CD4-positive, alpha-beta memory T cell (primary cell): Measurements from ENCODE around the gene MREG. TPM values are rescaled to one million over a fixed set of nuclear protein-coding genes. Genes with fewer than 3 reads are reported as not detected.

Source experiments
- CTCF ChIA-PET: fragments of 350-600 bp; sonication (Branson Sonifier 250); formaldehyde crosslinking; loops from one replicate; lab custom pipeline; 2021; ENCODE audit warnings: inconsistent platforms; ENCODE audit not compliant: partially characterized antibody; lab: Charles Lee
- POLR2A ChIA-PET: fragments of 350-600 bp; sonication (Branson Sonifier 250); formaldehyde crosslinking; loops from one replicate; lab custom pipeline; 2021; ENCODE audit not compliant: partially characterized antibody; lab: Charles Lee
- DNase-seq, 5 donors: peaks; one replicate each; pipeline versions ENCODE4 v3.0.0 to v3.0.0-alpha.2; 2020 to 2022; ENCODE audit warnings: mixed read lengths in 1 of 5
- H3K27ac ChIP-seq: one replicate; pipeline ENCODE4 v1.7.0; 2013; ENCODE audit warnings: low read depth, low read length
- H3K27me3 ChIP-seq: 2 replicates; pipeline ENCODE4 v1.7.0; 2013; ENCODE audit warnings: mild to moderate bottlenecking, low read length, moderate library complexity; ENCODE audit not compliant: insufficient read depth
- H3K36me3 ChIP-seq: 2 replicates; pipeline ENCODE4 v1.7.0; 2013; ENCODE audit warnings: mild to moderate bottlenecking, low read length, moderate library complexity; ENCODE audit not compliant: insufficient read depth
- H3K4me1 ChIP-seq: 2 replicates; pipeline ENCODE4 v1.7.0; 2013; ENCODE audit warnings: mild to moderate bottlenecking, low read length, moderate library complexity; ENCODE audit not compliant: insufficient read depth
- H3K4me3 ChIP-seq, 2 donors: one replicate each; pipeline ENCODE4 v1.7.0; 2013; ENCODE audit warnings: low read length in 2 of 2, mild to moderate bottlenecking in 1 of 2
- H3K9me3 ChIP-seq, 2 donors: one replicate each; pipeline ENCODE4 v1.7.0; 2013; ENCODE audit warnings: low read length in 2 of 2, control low read depth in 1 of 2; ENCODE audit not compliant: control insufficient read depth in 1 of 2
- H3K27ac Mint-ChIP-seq, 7 donors: one replicate each; pipeline ENCODE4 v1.8.0; 2020 to 2021; ENCODE audit warnings: mixed read lengths in 7 of 7, mild to moderate bottlenecking in 6 of 7, inconsistent platforms in 3 of 7, moderate library complexity in 3 of 7
- H3K27me3 Mint-ChIP-seq, 2 donors: one replicate each; pipeline ENCODE4 v1.8.0; 2020 to 2021; ENCODE audit warnings: mixed read lengths in 2 of 2
- H3K36me3 Mint-ChIP-seq, 2 donors: one replicate each; pipeline ENCODE4 v1.8.0; 2020 to 2021; ENCODE audit warnings: mixed read lengths in 2 of 2, inconsistent platforms in 1 of 2, mild to moderate bottlenecking in 1 of 2
- H3K4me1 Mint-ChIP-seq, 4 donors: one replicate each; pipeline ENCODE4 v1.8.0; 2020 to 2021; ENCODE audit warnings: mixed read lengths in 4 of 4, mild to moderate bottlenecking in 1 of 4
- H3K4me3 Mint-ChIP-seq, 8 donors: one replicate each; pipeline ENCODE4 v1.8.0; 2020 to 2021; ENCODE audit warnings: mixed read lengths in 8 of 8, mild to moderate bottlenecking in 7 of 8, moderate library complexity in 6 of 8, inconsistent platforms in 3 of 8
- H3K9me3 Mint-ChIP-seq, 8 donors: one replicate each; pipeline ENCODE4 v1.8.0; 2020 to 2021; ENCODE audit warnings: mixed read lengths in 8 of 8, mild to moderate bottlenecking in 5 of 8, inconsistent platforms in 3 of 8, moderate library complexity in 1 of 8
- intact Hi-C: fragments of 100-400 bp; cut with micrococcal nuclease; formaldehyde crosslinking; loops from one replicate; pipeline ENCODE4 v1.15.1; 2023
- polyA plus RNA-seq, 2 donors: library from polyadenylated mRNA; unstranded; fragments of 300-500 nt; fragmentation: Illumina TruSeq; gene quantifications; one replicate each; pipeline ENCODE4 v1.2.3, GENCODE V29; 2021
- total RNA-seq, 2 experiments: library from RNA; stranded (reverse); gene quantifications; one replicate each; pipeline ENCODE4 v1.2.3, GENCODE V29; 2021

MREG gene
- total and polyA plus RNA-seq, 4 experiments from 2014 or later, result 0.11 to 7.4 (median 4.7) TPM

DNA sequence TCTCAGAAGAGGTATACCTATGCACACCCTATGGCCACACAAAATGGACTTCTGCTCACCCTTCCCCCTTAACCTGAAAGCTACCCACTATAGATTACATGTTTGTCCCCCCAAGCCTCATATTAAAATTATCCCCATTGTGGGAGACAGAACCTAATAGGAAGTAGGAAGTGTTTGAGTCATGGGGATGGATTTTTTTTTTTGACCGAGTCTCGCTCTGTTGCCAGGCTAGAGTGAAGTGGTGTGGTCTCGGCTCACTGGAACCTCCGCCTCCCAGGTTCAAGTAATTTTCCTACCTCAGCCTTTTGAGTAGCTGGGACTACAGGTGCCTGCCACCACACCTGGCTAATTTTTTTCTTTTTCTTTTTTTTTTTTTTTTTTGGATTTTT lies 98.6 kb downstream of the MREG start:
- intact Hi-C loops, result no loop called here
- CTCF ChIA-PET, result interaction anchor here (0.7 kb wide), 1 partner anchor 460 kb away, joined by 4 read pairs; no protein-coding TSS in a partner anchor
- POLR2A ChIA-PET, result no interaction called here
- Histone ChIP-seq H3K27me3 (no peaks in the 10 kb centered on the region), H3K4me1 (no peaks in the 10 kb centered on the region), H3K4me3 (no peak overlapping the region), H3K36me3 (no peaks in the 10 kb centered on the region), H3K27ac (no peak overlapping the region), H3K9me3 (no peaks in the 10 kb centered on the region)
- Mint-ChIP-seq H3K4me1 (no peaks in the 10 kb centered on the region), H3K27me3 (peaks cover 5% of the 10 kb centered on the region in 2 donors), H3K4me3 (no peak overlapping the region), H3K27ac (no peak overlapping the region), H3K9me3 (no peaks in the 10 kb centered on the region), H3K36me3 (no peaks in the 10 kb centered on the region)
- no peak for DNase-seq

DNA sequence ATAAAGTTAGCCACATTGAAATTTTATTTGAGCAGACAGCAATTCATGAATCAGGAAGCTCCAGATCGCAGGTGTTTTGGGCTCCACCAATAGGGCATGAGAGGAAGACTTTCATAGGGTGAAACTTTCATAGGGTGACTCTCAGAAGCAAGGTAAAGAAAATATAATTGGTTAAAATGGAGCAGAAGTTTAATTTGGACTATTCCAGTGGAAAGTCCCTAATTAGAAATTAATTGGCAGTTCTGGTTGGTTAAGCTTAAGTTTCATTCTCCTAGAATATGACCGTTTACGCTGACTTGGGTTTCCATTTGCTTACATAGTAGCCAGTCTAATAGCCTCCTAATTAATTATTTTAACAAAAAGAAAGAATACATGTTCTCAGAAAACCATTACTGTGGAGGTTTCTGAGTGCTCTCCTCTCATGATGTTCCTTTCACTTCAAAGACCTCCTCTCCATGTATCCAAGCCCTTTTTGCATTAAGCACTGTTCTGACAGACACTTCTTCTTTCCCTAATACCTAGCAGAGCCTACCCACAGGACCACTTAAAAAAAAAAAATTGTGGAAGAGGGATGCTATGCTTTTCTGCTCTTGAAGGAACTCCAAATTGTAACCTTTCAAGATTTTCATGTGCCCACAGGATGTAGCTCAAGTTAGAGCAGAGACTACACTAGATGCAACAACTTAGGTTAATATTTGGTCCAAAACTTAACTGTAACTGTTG lies 99.1 kb downstream of the MREG start:
- intact Hi-C loops, result no loop called here
- no peak overlapping the region for H3K4me3 ChIP-seq
- CTCF ChIA-PET, result interaction anchor here (1.0 kb wide), 1 partner anchor 17 kb away, joined by 3 read pairs; no protein-coding TSS in a partner anchor
- H3K36me3 ChIP-seq, result no peaks in the 10 kb centered on the region
- H3K4me1 Mint-ChIP-seq, result no peaks in the 10 kb centered on the region
- no peaks in the 10 kb centered on the region for H3K9me3 Mint-ChIP-seq
- H3K27ac Mint-ChIP-seq, result no peak overlapping the region
- POLR2A ChIA-PET, result no interaction called here
- no peak overlapping the region for H3K27ac ChIP-seq
- peaks cover 6 to 10% of the 10 kb centered on the region in 2 donors for H3K27me3 Mint-ChIP-seq
- no peak overlapping the region for H3K4me3 Mint-ChIP-seq
- no peaks in the 10 kb centered on the region for H3K27me3 ChIP-seq
- H3K4me1 ChIP-seq, result no peaks in the 10 kb centered on the region
- no peak for DNase-seq
- H3K9me3 ChIP-seq, result no peaks in the 10 kb centered on the region
- no peaks in the 10 kb centered on the region for H3K36me3 Mint-ChIP-seq

DNA sequence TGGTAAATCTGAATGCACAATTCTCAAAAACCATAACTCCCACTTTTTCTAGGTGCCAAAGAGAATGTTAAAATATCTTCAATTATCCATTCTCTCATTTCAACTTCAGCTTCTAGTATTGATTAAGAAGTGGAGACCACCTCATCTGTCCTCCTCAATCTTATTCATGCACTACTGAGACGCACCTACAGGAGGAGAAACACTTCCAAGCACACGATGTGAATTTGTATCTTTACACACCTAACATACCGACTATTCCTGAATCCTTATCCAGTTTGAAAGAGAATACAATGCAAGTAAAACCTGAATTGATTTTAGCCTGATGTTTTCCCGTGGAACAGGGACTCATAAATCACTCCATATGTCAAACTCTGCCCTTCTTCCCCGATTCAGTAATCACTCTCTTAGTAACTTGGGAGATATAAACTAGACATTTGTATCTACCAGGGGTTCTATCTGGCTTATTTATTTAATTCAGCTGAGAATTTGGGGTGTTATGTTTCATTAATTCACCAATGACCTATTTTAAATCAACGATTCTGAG lies 101.0 kb downstream of the MREG start:
- H3K4me3 ChIP-seq, result no peak overlapping the region
- no peaks in the 10 kb centered on the region for H3K9me3 ChIP-seq
- intact Hi-C loops, result no loop called here
- POLR2A ChIA-PET, result no interaction called here
- no peak overlapping the region for H3K27ac Mint-ChIP-seq
- H3K27ac ChIP-seq, result no peak overlapping the region
- H3K4me1 Mint-ChIP-seq, result no peaks in the 10 kb centered on the region
- H3K9me3 Mint-ChIP-seq, result no peaks in the 10 kb centered on the region
- CTCF ChIA-PET, result no interaction called here
- H3K4me3 Mint-ChIP-seq, result no peak overlapping the region
- H3K36me3 ChIP-seq, result no peaks in the 10 kb centered on the region
- DNase-seq, result no peak
- H3K4me1 ChIP-seq, result no peaks in the 10 kb centered on the region
- H3K27me3 Mint-ChIP-seq, result peaks cover 11 to 15% of the 10 kb centered on the region in 2 donors
- no peaks in the 10 kb centered on the region for H3K27me3 ChIP-seq
- H3K36me3 Mint-ChIP-seq, result no peaks in the 10 kb centered on the region

DNA sequence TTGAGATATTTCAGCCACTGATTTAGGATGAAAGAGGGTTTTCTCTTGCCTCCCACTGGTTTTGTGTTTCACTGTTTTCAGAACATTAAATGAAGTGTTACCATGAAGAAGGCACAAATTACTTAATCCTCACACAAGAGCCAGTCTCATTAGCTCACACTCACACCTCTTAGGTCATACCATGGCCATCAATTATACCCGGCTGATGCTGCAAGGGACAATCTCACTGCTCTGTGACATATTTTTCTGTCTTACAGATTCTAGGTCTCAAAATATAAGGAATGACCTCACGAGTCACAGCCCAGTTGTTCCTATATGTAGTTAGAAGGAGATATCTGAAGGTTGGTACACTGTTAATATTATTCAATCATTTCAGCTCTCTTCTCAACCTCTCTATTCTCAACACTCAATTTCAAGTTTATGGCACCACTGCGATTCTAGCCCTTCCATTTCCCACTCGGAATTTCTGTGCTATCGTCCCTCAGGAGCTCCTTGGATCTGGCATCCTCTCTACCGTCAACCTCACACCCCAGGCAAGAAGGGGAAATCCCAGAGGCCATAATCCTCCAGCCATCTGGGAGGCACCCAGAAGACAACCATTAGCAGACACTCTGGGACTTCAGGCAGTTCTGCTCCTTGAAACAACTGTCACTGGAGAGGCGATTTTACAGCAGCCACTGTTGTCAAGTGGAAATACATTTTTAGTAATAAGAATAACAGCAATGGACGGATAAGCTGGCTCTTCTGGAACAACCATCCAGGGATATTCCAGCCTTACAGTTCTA lies 101.9 kb downstream of the MREG start:
- H3K9me3 ChIP-seq, result no peaks in the 10 kb centered on the region
- intact Hi-C loops, result no loop called here
- no peaks in the 10 kb centered on the region for H3K27me3 ChIP-seq
- POLR2A ChIA-PET, result no interaction called here
- Mint-ChIP-seq H3K4me3 (no peak overlapping the region), H3K4me1 (no peaks in the 10 kb centered on the region), H3K36me3 (no peaks in the 10 kb centered on the region), H3K27me3 (peaks cover 11 to 15% of the 10 kb centered on the region in 2 donors), H3K9me3 (no peaks in the 10 kb centered on the region), H3K27ac (no peak overlapping the region)
- no peak for DNase-seq
- H3K4me3 ChIP-seq, result no peak overlapping the region
- H3K4me1 ChIP-seq, result no peaks in the 10 kb centered on the region
- no peaks in the 10 kb centered on the region for H3K36me3 ChIP-seq
- CTCF ChIA-PET, result no interaction called here
- no peak overlapping the region for H3K27ac ChIP-seq

DNA sequence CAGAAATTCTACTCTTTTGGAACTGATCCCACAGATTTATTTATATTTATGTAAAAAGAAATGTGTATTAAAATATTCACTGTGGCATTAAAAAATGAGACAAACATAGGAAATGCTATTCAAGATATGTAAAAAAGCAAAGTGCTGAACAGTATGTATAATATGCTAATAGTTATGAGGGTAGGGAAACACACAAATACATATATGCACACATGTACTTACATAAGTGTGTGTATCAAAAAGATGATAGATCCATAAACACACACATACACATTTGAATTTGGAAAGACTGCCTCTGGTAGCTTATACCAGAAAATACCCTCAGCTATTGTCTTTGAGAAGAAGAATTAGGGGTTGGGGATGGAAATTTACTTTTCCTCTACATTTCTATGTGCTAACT lies 103.2 kb downstream of the MREG start:
- intact Hi-C loops, result no loop called here
- Histone ChIP-seq H3K27ac (no peak overlapping the region), H3K9me3 (no peaks in the 10 kb centered on the region), H3K4me1 (no peaks in the 10 kb centered on the region), H3K4me3 (no peak overlapping the region), H3K36me3 (no peaks in the 10 kb centered on the region), H3K27me3 (no peaks in the 10 kb centered on the region)
- no peaks in the 10 kb centered on the region for H3K4me1 Mint-ChIP-seq
- ChIA-PET CTCF (no interaction called here), POLR2A (no interaction called here)
- H3K27ac Mint-ChIP-seq, result no peak overlapping the region
- no peaks in the 10 kb centered on the region for H3K36me3 Mint-ChIP-seq
- H3K27me3 Mint-ChIP-seq, result peaks cover 13 to 14% of the 10 kb centered on the region in 2 donors
- no peaks in the 10 kb centered on the region for H3K9me3 Mint-ChIP-seq
- DNase-seq, result no peak
- no peak overlapping the region for H3K4me3 Mint-ChIP-seq

DNA sequence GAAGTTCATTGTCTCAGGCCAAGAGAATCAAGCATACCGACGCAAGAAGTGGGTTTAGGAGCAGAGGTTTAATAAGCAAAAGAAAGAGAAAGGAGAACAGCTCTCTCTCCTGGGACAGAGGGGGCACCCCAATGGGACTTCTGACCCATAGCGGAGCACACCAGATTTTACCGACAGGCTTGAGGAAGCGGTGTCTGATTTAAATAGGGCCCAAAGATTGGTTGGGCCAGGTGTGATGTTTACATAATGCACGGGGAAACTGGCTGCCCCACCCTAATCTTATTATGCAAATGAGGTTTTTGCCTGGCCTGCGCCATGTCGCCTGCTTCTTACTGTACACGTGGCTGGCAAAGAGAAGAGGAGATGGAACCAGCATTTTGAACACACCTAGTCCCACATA lies 106.2 kb downstream of the MREG start:
- ChIA-PET POLR2A (no interaction called here), CTCF (no interaction called here)
- Histone ChIP-seq H3K27me3 (peaks cover 4% of the 10 kb centered on the region), H3K36me3 (no peaks in the 10 kb centered on the region), H3K27ac (no peak overlapping the region), H3K4me3 (no peak overlapping the region), H3K4me1 (no peaks in the 10 kb centered on the region), H3K9me3 (no peaks in the 10 kb centered on the region)
- no peaks in the 10 kb centered on the region for H3K36me3 Mint-ChIP-seq
- intact Hi-C loops, result no loop called here
- H3K27me3 Mint-ChIP-seq, result peaks cover 19 to 20% of the 10 kb centered on the region in 2 donors
- peaks cover 0 to under 1% (median 0%) of the 10 kb centered on the region in 4 donors for H3K4me1 Mint-ChIP-seq
- no peaks in the 10 kb centered on the region for H3K9me3 Mint-ChIP-seq
- H3K27ac Mint-ChIP-seq, result no peak overlapping the region
- no peak overlapping the region for H3K4me3 Mint-ChIP-seq
- DNase-seq, result no peak

DNA sequence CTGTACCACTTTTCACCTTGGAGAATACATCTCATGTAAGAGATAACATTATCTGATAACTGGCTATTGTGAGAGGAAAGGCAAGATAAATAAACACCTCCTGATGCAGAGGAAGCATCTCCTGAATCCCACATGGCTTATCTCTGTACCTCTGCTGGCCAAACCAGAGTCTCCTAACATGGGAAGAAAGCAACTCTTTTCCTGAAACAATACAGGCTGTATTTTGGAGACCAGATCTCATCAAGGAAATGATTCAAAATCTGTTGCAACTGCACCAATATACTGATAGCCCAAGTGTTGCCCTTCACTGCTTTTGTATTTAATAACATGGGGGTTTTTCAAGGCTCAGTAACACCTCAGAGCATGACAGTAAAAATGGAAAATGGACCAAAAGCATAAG lies 106.9 kb downstream of the MREG start:
- H3K9me3 ChIP-seq, result no peaks in the 10 kb centered on the region
- H3K36me3 Mint-ChIP-seq, result no peaks in the 10 kb centered on the region
- H3K27ac Mint-ChIP-seq, result no peak overlapping the region
- peaks cover 18 to 22% of the 10 kb centered on the region in 2 donors for H3K27me3 Mint-ChIP-seq
- no peak overlapping the region for H3K27ac ChIP-seq
- peaks cover 0 to 3% (median 0%) of the 10 kb centered on the region in 4 donors for H3K4me1 Mint-ChIP-seq
- H3K9me3 Mint-ChIP-seq, result no peaks in the 10 kb centered on the region
- H3K4me1 ChIP-seq, result no peaks in the 10 kb centered on the region
- POLR2A ChIA-PET, result no interaction called here
- CTCF ChIA-PET, result no interaction called here
- no peak for DNase-seq
- no peak overlapping the region for H3K4me3 ChIP-seq
- H3K4me3 Mint-ChIP-seq, result no peak overlapping the region
- H3K27me3 ChIP-seq, result peaks cover 4% of the 10 kb centered on the region
- H3K36me3 ChIP-seq, result no peaks in the 10 kb centered on the region
- intact Hi-C loops, result no loop called here
